Fibroblast of lung (primary cell): ENCODE measurements around the gene APOBEC3B. TPM values are rescaled to one million over a fixed set of nuclear protein-coding genes. Genes with fewer than 3 reads are reported as not detected.
A peak's percentile ranks its signal among the peaks of the same experiment; 100 is the strongest.

Source experiments
- DNase-seq, 2 donors: peaks; one replicate each; pipeline versions ENCODE4 v3.0.0 to v3.0.0-alpha.2; 2010; ENCODE audit warnings: low read depth in 2 of 2
- H2AFZ ChIP-seq: 2 replicates; pipeline ENCODE4 v1.5.1; 2012; ENCODE audit warnings: low read length, control low read depth, inconsistent platforms
- H3K27ac ChIP-seq: 2 replicates; pipeline ENCODE4 v1.5.1; 2011; ENCODE audit warnings: low read length, control low read depth; ENCODE audit not compliant: insufficient read depth
- H3K27me3 ChIP-seq: 2 replicates; pipeline ENCODE4 v1.5.1; 2011; ENCODE audit warnings: mild to moderate bottlenecking, low read length; ENCODE audit not compliant: control insufficient read depth, insufficient read depth
- H3K36me3 ChIP-seq: 2 replicates; pipeline ENCODE4 v1.5.1; 2011; ENCODE audit warnings: low read length; ENCODE audit not compliant: control insufficient read depth, insufficient read depth
- H3K4me1 ChIP-seq: 2 replicates; pipeline ENCODE4 v1.5.1; 2011; ENCODE audit warnings: low read length; ENCODE audit not compliant: control insufficient read depth, insufficient read depth; ENCODE audit errors: extremely low read depth
- H3K4me2 ChIP-seq: 2 replicates; pipeline ENCODE4 v1.5.1; 2011; ENCODE audit warnings: low read length, control low read depth; ENCODE audit not compliant: insufficient read depth; ENCODE audit errors: extremely low read depth
- H3K4me3 ChIP-seq, 4 experiments: fragments of 200-600 bp in 1 of 4; sonication (generic) in 1 of 4; replicated peaks in 1 of 4; 2 replicates each; pipeline ENCODE4 v1.5.1; 2011 to 2016; ENCODE audit warnings: low read length in 4 of 4, low read depth in 3 of 4, mild to moderate bottlenecking in 3 of 4, control low read depth in 2 of 4, inconsistent platforms in 1 of 4, mixed read lengths in 1 of 4; ENCODE audit not compliant: insufficient read depth in 1 of 4; ENCODE audit errors: control extremely low read depth in 1 of 4
- H3K79me2 ChIP-seq: 2 replicates; pipeline ENCODE4 v1.5.1; 2012; ENCODE audit warnings: mild to moderate bottlenecking, low read length, inconsistent platforms; ENCODE audit not compliant: control insufficient read depth, insufficient read depth
- H3K9ac ChIP-seq: 2 replicates; pipeline ENCODE4 v1.5.1; 2011; ENCODE audit warnings: mild to moderate bottlenecking, low read length, control low read depth; ENCODE audit not compliant: insufficient read depth
- H3K9me3 ChIP-seq: 2 replicates; pipeline ENCODE4 v1.5.1; 2012; ENCODE audit warnings: low read depth, low read length; ENCODE audit not compliant: control insufficient read depth, insufficient read depth
- H4K20me1 ChIP-seq: 2 replicates; pipeline ENCODE4 v1.5.1; 2011; ENCODE audit warnings: low read length; ENCODE audit not compliant: control insufficient read depth, insufficient read depth; ENCODE audit errors: extremely low read depth
- CTCF ChIP-seq, 2 donors: IDR thresholded peaks in 1 of 2; conservative IDR thresholded peaks in 1 of 2; 1 replicate in 1 of 2; 2 replicates in 1 of 2; pipeline ENCODE4 v1.5.1; 2011 to 2012; ENCODE audit warnings: low read length in 2 of 2, control low read depth in 1 of 2, inconsistent platforms in 1 of 2, low read depth in 1 of 2, mild to moderate bottlenecking in 1 of 2
- EZH2 ChIP-seq: IDR thresholded peaks from 2 replicates; pipeline ENCODE4 v1.5.1; 2012; ENCODE audit warnings: low read length, control low read depth, mild to moderate bottlenecking; ENCODE audit errors: missing control alignments
- polyA plus RNA-seq, 2 donors: library from polyadenylated mRNA; depleted of rRNA in 1 of 2; stranded (reverse) in 1 of 2; unstranded in 1 of 2; fragments of >200 nt; gene quantifications; 2 replicates each; pipeline ENCODE4 v1.2.1, GENCODE V29; 2011 to 2012; ENCODE audit warnings: missing spikeins in 1 of 2
- total RNA-seq: library from RNA; depleted of rRNA; stranded (reverse); fragments of >200 nt; gene quantifications from 2 replicates; pipeline ENCODE4 v1.2.1, GENCODE V29; 2014

APOBEC3B gene
- total and polyA plus RNA-seq, 2 donors (not counting 1 experiment from before 2014, with no cell fraction given), result 2.3 to 10.3 TPM

- H3K9me3 ChIP-seq, result no peaks in the 10 kb centered on the region
- H3K27ac ChIP-seq, result no peak overlapping the region
- H3K36me3 ChIP-seq, result no peaks in the 10 kb centered on the region
- H3K4me2 ChIP-seq, result no peak overlapping the region
- H3K4me3 ChIP-seq, result no peak overlapping the region
- H4K20me1 ChIP-seq, result no peaks in the 10 kb centered on the region
- no peaks in the 10 kb centered on the region for H3K4me1 ChIP-seq
- no peak for TF ChIP-seq CTCF (conservative IDR thresholded peaks at IDR 0.05 in 1 of 2, IDR thresholded peaks at IDR 0.05 in 1 of 2; ENCODE audit: low read depth in 1 of 2, low read length in 2 of 2)
- no peak for TF ChIP-seq EZH2
- H3K9ac ChIP-seq, result no peak overlapping the region
- peak in 1 of 2 donors; percentile 11 for DNase-seq
- no peak overlapping the region for H2AFZ ChIP-seq
- H3K79me2 ChIP-seq, result no peaks in the 10 kb centered on the region
- H3K27me3 ChIP-seq, result peaks cover 13% of the 10 kb centered on the region
These were observed 40.6 kb upstream of the APOBEC3B start for GRCh38 chr22:38941488-38941987.

GRCh38 chr22:38942702-38943101, 39.4 kb upstream of the APOBEC3B start:
- H3K27me3 ChIP-seq, result peaks cover 24% of the 10 kb centered on the region
- no peaks in the 10 kb centered on the region for H3K36me3 ChIP-seq
- no peaks in the 10 kb centered on the region for H3K4me1 ChIP-seq
- no peaks in the 10 kb centered on the region for H4K20me1 ChIP-seq
- no peak overlapping the region for H3K9ac ChIP-seq
- TF ChIP-seq CTCF (conservative IDR thresholded peaks at IDR 0.05 in 1 of 2, IDR thresholded peaks at IDR 0.05 in 1 of 2; ENCODE audit: low read depth in 1 of 2, low read length in 2 of 2) (no peak), EZH2 (no peak)
- DNase-seq, result no peak
- H3K9me3 ChIP-seq, result no peaks in the 10 kb centered on the region
- H3K4me2 ChIP-seq, result no peak overlapping the region
- H3K4me3 ChIP-seq, result no peak overlapping the region
- H3K79me2 ChIP-seq, result no peaks in the 10 kb centered on the region
- H3K27ac ChIP-seq, result no peak overlapping the region
- no peak overlapping the region for H2AFZ ChIP-seq

- Histone ChIP-seq H3K27ac (no peak overlapping the region), H2AFZ (no peak overlapping the region), H3K4me2 (no peak overlapping the region), H3K36me3 (no peaks in the 10 kb centered on the region), H3K9ac (no peak overlapping the region), H3K79me2 (no peaks in the 10 kb centered on the region), H3K4me1 (no peaks in the 10 kb centered on the region), H3K9me3 (no peaks in the 10 kb centered on the region), H3K27me3 (peaks cover 24% of the 10 kb centered on the region), H3K4me3 (no peak overlapping the region), H4K20me1 (no peaks in the 10 kb centered on the region)
- DNase-seq, result no peak
- TF ChIP-seq EZH2 (no peak), CTCF (conservative IDR thresholded peaks at IDR 0.05 in 1 of 2, IDR thresholded peaks at IDR 0.05 in 1 of 2; ENCODE audit: low read depth in 1 of 2, low read length in 2 of 2) (peak in 1 of 2 donors; percentile 7)
These were observed 38.9 kb upstream of the APOBEC3B start for GRCh38 chr22:38943201-38943600.
